ENCODE data around the gene GALNT18. TPM values are rescaled to one million over a fixed set of nuclear protein-coding genes. Genes with fewer than 3 reads are reported as not detected.

GALNT18 gene
- total RNA-seq, 1 donor from 2014 or later: 39.8 TPM

GRCh38 chr11:11446967-11447366 lies 174.8 kb downstream of the GALNT18 start:
- no peaks in the 10 kb centered on the region for H3K9me3 Mint-ChIP-seq (ENCODE audit: unreplicated experiment)
- DNase-seq (ENCODE audit: extremely low spot score, unreplicated experiment): no peak
- H3K4me3 Mint-ChIP-seq (ENCODE audit: unreplicated experiment): no peak overlapping the region
- H3K27ac Mint-ChIP-seq (ENCODE audit: unreplicated experiment): no peak overlapping the region
- no peaks in the 10 kb centered on the region for H3K27me3 Mint-ChIP-seq (ENCODE audit: unreplicated experiment)
- TF ChIP-seq CTCF (IDR thresholded peaks at IDR 0.05): no peak
- H3K36me3 Mint-ChIP-seq (ENCODE audit: unreplicated experiment): peaks cover 18% of the 10 kb centered on the region
- peaks cover 63% of the 10 kb centered on the region for H3K4me1 Mint-ChIP-seq (ENCODE audit: unreplicated experiment)

- Mint-ChIP-seq H3K4me3 (ENCODE audit: unreplicated experiment) (no peak overlapping the region), H3K27me3 (ENCODE audit: unreplicated experiment) (no peaks in the 10 kb centered on the region), H3K9me3 (ENCODE audit: unreplicated experiment) (no peaks in the 10 kb centered on the region), H3K36me3 (ENCODE audit: unreplicated experiment) (peaks cover 18% of the 10 kb centered on the region), H3K27ac (ENCODE audit: unreplicated experiment) (no peak overlapping the region), H3K4me1 (ENCODE audit: unreplicated experiment) (peaks cover 62% of the 10 kb centered on the region)
- DNase-seq (ENCODE audit: extremely low spot score, unreplicated experiment): no peak
- TF ChIP-seq CTCF (IDR thresholded peaks at IDR 0.05): no peak
Measured at GRCh38 chr11:11446564-11446963, 175.2 kb downstream of the GALNT18 start.

- H3K4me3 Mint-ChIP-seq (ENCODE audit: unreplicated experiment): no peak overlapping the region
- H3K27ac Mint-ChIP-seq (ENCODE audit: unreplicated experiment): peak overlapping the region; percentile 84
- H3K9me3 Mint-ChIP-seq (ENCODE audit: unreplicated experiment): no peaks in the 10 kb centered on the region
- no peak for DNase-seq (ENCODE audit: extremely low spot score, unreplicated experiment)
- H3K36me3 Mint-ChIP-seq (ENCODE audit: unreplicated experiment): peaks cover 18% of the 10 kb centered on the region
- no peaks in the 10 kb centered on the region for H3K27me3 Mint-ChIP-seq (ENCODE audit: unreplicated experiment)
- no peak for TF ChIP-seq CTCF (IDR thresholded peaks at IDR 0.05)
- H3K4me1 Mint-ChIP-seq (ENCODE audit: unreplicated experiment): peaks cover 56% of the 10 kb centered on the region
Measured at GRCh38 chr11:11445441-11446185, 176.2 kb downstream of the GALNT18 start.

- DNase-seq (ENCODE audit: extremely low spot score, unreplicated experiment): no peak
- peaks cover 54% of the 10 kb centered on the region for H3K4me1 Mint-ChIP-seq (ENCODE audit: unreplicated experiment)
- no peaks in the 10 kb centered on the region for H3K9me3 Mint-ChIP-seq (ENCODE audit: unreplicated experiment)
- peaks cover 18% of the 10 kb centered on the region for H3K36me3 Mint-ChIP-seq (ENCODE audit: unreplicated experiment)
- H3K27ac Mint-ChIP-seq (ENCODE audit: unreplicated experiment): peak overlapping the region; percentile 84
- TF ChIP-seq CTCF (IDR thresholded peaks at IDR 0.05): no peak
- H3K27me3 Mint-ChIP-seq (ENCODE audit: unreplicated experiment): no peaks in the 10 kb centered on the region
- no peak overlapping the region for H3K4me3 Mint-ChIP-seq (ENCODE audit: unreplicated experiment)
Measured at GRCh38 chr11:11444804-11445131, 177.0 kb downstream of the GALNT18 start.

GRCh38 chr11:11444027-11444803 lies 177.6 kb downstream of the GALNT18 start:
- Mint-ChIP-seq H3K36me3 (ENCODE audit: unreplicated experiment) (peaks cover 18% of the 10 kb centered on the region), H3K4me1 (ENCODE audit: unreplicated experiment) (peaks cover 54% of the 10 kb centered on the region), H3K27me3 (ENCODE audit: unreplicated experiment) (no peaks in the 10 kb centered on the region), H3K9me3 (ENCODE audit: unreplicated experiment) (no peaks in the 10 kb centered on the region), H3K27ac (ENCODE audit: unreplicated experiment) (peak overlapping the region; percentile 84), H3K4me3 (ENCODE audit: unreplicated experiment) (no peak overlapping the region)
- no peak for TF ChIP-seq CTCF (IDR thresholded peaks at IDR 0.05)
- no peak for DNase-seq (ENCODE audit: extremely low spot score, unreplicated experiment)
